Vagina (tissue), 2 donors: ENCODE results near the gene SLCO2B1.

Experiments used
- POLR2A ChIP-seq, 2 donors: fragments of 450-650 bp; IDR thresholded peaks; one replicate each; pipeline ENCODE4 v1.6.1; 2017; ENCODE audit warnings: antibody characterized with exemption in 2 of 2, mild to moderate bottlenecking in 2 of 2, moderate library complexity in 2 of 2
- POLR2AphosphoS5 ChIP-seq, 2 donors: sonication (generic); formaldehyde crosslinking; IDR thresholded peaks; one replicate each; pipeline ENCODE4 v1.9.0; 2017; ENCODE audit warnings: antibody characterized with exemption in 2 of 2, mild to moderate bottlenecking in 2 of 2, low read depth in 1 of 2; ENCODE audit not compliant: insufficient read depth in 1 of 2
- TF ChIP-seq, protein P1 (sequence below), 3 experiments: fragments of 450-650 bp in 2 of 3; fragments of 200-600 bp in 1 of 3; sonication (generic) in 1 of 3; IDR thresholded peaks; one replicate each; pipeline ENCODE4 v1.5.1; 2017 to 2019; ENCODE audit warnings: antibody characterized with exemption in 3 of 3, mild to moderate bottlenecking in 2 of 3, moderate library complexity in 2 of 3

DNA sequence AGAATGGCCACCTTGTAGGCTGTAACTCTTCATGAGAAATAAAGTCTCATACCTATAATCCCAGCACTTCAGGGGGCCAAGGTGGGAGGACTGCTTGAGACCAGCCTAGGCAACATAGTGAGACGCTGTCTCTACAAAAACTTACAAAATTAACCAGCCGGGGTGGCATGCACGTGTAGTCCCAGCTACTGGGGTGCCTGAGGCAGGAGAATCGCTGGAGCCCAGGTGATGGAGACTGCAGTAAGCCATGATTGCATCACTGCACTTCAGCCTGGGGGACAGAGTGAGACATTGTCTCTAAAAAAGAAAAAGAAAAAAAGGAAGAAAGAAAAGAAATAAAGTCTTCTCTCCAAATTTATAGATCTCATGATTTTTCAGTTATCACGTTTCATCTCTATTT lies 4.2 kb upstream of the SLCO2B1 start:
- TF ChIP-seq, protein P1, sequence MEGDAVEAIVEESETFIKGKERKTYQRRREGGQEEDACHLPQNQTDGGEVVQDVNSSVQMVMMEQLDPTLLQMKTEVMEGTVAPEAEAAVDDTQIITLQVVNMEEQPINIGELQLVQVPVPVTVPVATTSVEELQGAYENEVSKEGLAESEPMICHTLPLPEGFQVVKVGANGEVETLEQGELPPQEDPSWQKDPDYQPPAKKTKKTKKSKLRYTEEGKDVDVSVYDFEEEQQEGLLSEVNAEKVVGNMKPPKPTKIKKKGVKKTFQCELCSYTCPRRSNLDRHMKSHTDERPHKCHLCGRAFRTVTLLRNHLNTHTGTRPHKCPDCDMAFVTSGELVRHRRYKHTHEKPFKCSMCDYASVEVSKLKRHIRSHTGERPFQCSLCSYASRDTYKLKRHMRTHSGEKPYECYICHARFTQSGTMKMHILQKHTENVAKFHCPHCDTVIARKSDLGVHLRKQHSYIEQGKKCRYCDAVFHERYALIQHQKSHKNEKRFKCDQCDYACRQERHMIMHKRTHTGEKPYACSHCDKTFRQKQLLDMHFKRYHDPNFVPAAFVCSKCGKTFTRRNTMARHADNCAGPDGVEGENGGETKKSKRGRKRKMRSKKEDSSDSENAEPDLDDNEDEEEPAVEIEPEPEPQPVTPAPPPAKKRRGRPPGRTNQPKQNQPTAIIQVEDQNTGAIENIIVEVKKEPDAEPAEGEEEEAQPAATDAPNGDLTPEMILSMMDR (IDR thresholded peaks at IDR 0.05): no peak
- TF ChIP-seq POLR2A (IDR thresholded peaks at IDR 0.05): no peak
- TF ChIP-seq POLR2AphosphoS5 (IDR thresholded peaks at IDR 0.05; ENCODE audit: insufficient read depth in 1 of 2, low read depth in 1 of 2): no peak
